ENCODE measurements around the gene RPL26.

GRCh38 chr17:8413938-8414337, 30.9 kb upstream of the RPL26 start:
- no peak for TF ChIP-seq CTCF (IDR thresholded peaks at IDR 0.05)
- TF ChIP-seq POLR2A (IDR thresholded peaks at IDR 0.05): no peak

Data from thyroid gland (tissue), 4 donors.